Stomach (tissue), 19 donors: Measurements from ENCODE around the gene THOC2. TPM values are rescaled to one million over a fixed set of nuclear protein-coding genes. Genes with fewer than 3 reads are reported as not detected.
"Not testable (repeated sequence)": the region's sequence is repeated elsewhere in the genome, so short reads cannot be mapped to it uniquely, and the experiment has no call there.

ENCODE experiments used
- DNase-seq, 2 donors: peaks; one replicate each; pipeline versions ENCODE4 v3.0.0 to v3.0.0-alpha.2; 2013 to 2019
- H3K27ac ChIP-seq, 5 donors: fragments of 200-600 bp in 4 of 5; sonication (generic) in 4 of 5; one replicate each; pipeline ENCODE4 v1.5.1; 2013 to 2019; ENCODE audit warnings: mild to moderate bottlenecking in 1 of 5, moderate library complexity in 1 of 5
- H3K27me3 ChIP-seq, 3 donors: fragments of 200-600 bp; sonication (generic); one replicate each; pipeline ENCODE4 v1.5.1; 2017 to 2019; ENCODE audit warnings: mixed run types in 1 of 3
- H3K36me3 ChIP-seq, 4 donors: fragments of 200-600 bp; sonication (generic); 1 replicate in 3 of 4; 2 replicates in 1 of 4; pipeline ENCODE4 v1.5.1; 2016 to 2019
- H3K4me1 ChIP-seq, 4 donors: fragments of 200-600 bp; sonication (generic); one replicate each; pipeline ENCODE4 v1.5.1; 2016 to 2019
- H3K4me3 ChIP-seq, 4 donors: fragments of 200-600 bp; sonication (generic) in 3 of 4; one replicate each; pipeline ENCODE4 v1.5.1; 2016 to 2019; ENCODE audit warnings: mild to moderate bottlenecking in 1 of 4
- H3K9me3 ChIP-seq, 4 donors: fragments of 200-600 bp; sonication (generic); one replicate each; pipeline ENCODE4 v1.5.1; 2016 to 2019
- CTCF ChIP-seq, 7 experiments: fragments of 450-650 bp in 4 of 7; fragments of 200-600 bp in 3 of 7; sonication (generic) in 3 of 7; IDR thresholded peaks; one replicate each; pipeline ENCODE4 v1.5.1; 2016 to 2019; ENCODE audit warnings: antibody characterized with exemption in 7 of 7, control low read depth in 2 of 7, mild to moderate bottlenecking in 1 of 7
- EP300 ChIP-seq: sonication (generic); formaldehyde crosslinking; IDR thresholded peaks from one replicate; pipeline ENCODE4 v1.6.1; 2017; ENCODE audit warnings: antibody characterized with exemption
- POLR2A ChIP-seq, 4 donors: fragments of 450-650 bp; IDR thresholded peaks; one replicate each; pipeline ENCODE4 v1.6.1; 2016; ENCODE audit warnings: antibody characterized with exemption in 4 of 4, control low read depth in 2 of 4, mild to moderate bottlenecking in 1 of 4, moderate library complexity in 1 of 4
- POLR2AphosphoS5 ChIP-seq, 3 donors: sonication (generic); formaldehyde crosslinking; IDR thresholded peaks; one replicate each; pipeline ENCODE4 v1.6.1; 2016; ENCODE audit warnings: antibody characterized with exemption in 3 of 3
- WGBS, 5 donors: extraction: QIAGEN DNeasy Blood & Tissue Kit in 3 of 5; methylation state at CpG; one replicate each; pipeline versions ENCODE4 v1.1.5 to v1.1.7; 2013 to 2018; 5-methylcytosine and 5-hydroxymethylcytosine counted together
- intact Hi-C: fragments of 100-400 bp; cut with DNase I; formaldehyde crosslinking; loops from one replicate; pipeline ENCODE4 v1.15.1; 2023; ENCODE audit warnings: low total_unique reads
- long read RNA-seq, 10 donors: transcript quantifications; one replicate each; lab custom pipeline, GENCODE V29; 2026
- polyA plus RNA-seq, 3 donors: library from polyadenylated mRNA; stranded (reverse); fragments of 200-250 nt; gene quantifications; one replicate each; pipeline ENCODE4 v1.2.3, GENCODE V29; 2013
- total RNA-seq, 5 donors: library from RNA; depleted of rRNA; stranded (reverse); fragments of >200 nt; gene quantifications; one replicate each; pipeline versions ENCODE4 v1.1.0 to v1.2.3, GENCODE V29; 2014 to 2016
- donor health status: healthy with polysubstance abuse.
- donor health status: Bipolar disorder and iron deficiency.
- donor health status: healthy.

The THOC2 gene, protein sequence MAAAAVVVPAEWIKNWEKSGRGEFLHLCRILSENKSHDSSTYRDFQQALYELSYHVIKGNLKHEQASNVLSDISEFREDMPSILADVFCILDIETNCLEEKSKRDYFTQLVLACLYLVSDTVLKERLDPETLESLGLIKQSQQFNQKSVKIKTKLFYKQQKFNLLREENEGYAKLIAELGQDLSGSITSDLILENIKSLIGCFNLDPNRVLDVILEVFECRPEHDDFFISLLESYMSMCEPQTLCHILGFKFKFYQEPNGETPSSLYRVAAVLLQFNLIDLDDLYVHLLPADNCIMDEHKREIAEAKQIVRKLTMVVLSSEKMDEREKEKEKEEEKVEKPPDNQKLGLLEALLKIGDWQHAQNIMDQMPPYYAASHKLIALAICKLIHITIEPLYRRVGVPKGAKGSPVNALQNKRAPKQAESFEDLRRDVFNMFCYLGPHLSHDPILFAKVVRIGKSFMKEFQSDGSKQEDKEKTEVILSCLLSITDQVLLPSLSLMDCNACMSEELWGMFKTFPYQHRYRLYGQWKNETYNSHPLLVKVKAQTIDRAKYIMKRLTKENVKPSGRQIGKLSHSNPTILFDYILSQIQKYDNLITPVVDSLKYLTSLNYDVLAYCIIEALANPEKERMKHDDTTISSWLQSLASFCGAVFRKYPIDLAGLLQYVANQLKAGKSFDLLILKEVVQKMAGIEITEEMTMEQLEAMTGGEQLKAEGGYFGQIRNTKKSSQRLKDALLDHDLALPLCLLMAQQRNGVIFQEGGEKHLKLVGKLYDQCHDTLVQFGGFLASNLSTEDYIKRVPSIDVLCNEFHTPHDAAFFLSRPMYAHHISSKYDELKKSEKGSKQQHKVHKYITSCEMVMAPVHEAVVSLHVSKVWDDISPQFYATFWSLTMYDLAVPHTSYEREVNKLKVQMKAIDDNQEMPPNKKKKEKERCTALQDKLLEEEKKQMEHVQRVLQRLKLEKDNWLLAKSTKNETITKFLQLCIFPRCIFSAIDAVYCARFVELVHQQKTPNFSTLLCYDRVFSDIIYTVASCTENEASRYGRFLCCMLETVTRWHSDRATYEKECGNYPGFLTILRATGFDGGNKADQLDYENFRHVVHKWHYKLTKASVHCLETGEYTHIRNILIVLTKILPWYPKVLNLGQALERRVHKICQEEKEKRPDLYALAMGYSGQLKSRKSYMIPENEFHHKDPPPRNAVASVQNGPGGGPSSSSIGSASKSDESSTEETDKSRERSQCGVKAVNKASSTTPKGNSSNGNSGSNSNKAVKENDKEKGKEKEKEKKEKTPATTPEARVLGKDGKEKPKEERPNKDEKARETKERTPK (N-terminal part only)
- total RNA-seq (100 to 1,000 TPM in 4 of 5 donors, 10 to 100 TPM in 1; 57.9 to 217 (median 173) TPM), polyA plus RNA-seq (100 to 1,000 TPM in 1 of 3 donors, 10 to 100 TPM in 2; 17.7 to 155 (median 38.1) TPM)
- long read RNA-seq, donor 1, partial matches to known transcripts, result 0 of 1 reads
- long read RNA-seq, donor 1, other reads (novel, unspliced or antisense), result 0 of 1 reads
- long read RNA-seq, donor 2, partial matches to known transcripts, result 0 of 1 reads
- long read RNA-seq, donor 2, other reads (novel, unspliced or antisense), result 0 of 1 reads
- long read RNA-seq, donor 3, partial matches to known transcripts, result 6 of 8 reads
- long read RNA-seq, donor 3, other reads (novel, unspliced or antisense), result 0 of 8 reads
- long read RNA-seq, donor 4, partial matches to known transcripts, result 0 of 3 reads
- long read RNA-seq, donor 4, other reads (novel, unspliced or antisense), result 0 of 3 reads
- long read RNA-seq, donor 5, transcript THOC2-211 (3 exons, 689 nt), result major isoform, 7 of 17 reads
- long read RNA-seq, donor 5, partial matches to known transcripts, result 6 of 17 reads
- long read RNA-seq, donor 5, other reads (novel, unspliced or antisense), result 0 of 17 reads
- long read RNA-seq, donor 6, partial matches to known transcripts, result 7 of 15 reads
- long read RNA-seq, donor 6, other reads (novel, unspliced or antisense), result 0 of 15 reads
- long read RNA-seq, donor 7, partial matches to known transcripts, result 7 of 13 reads
- long read RNA-seq, donor 7, other reads (novel, unspliced or antisense), result 0 of 13 reads
- long read RNA-seq, donor 8, transcript THOC2-211 (3 exons, 689 nt), result major isoform, 6 of 8 reads
- long read RNA-seq, donor 8, partial matches to known transcripts, result 0 of 8 reads
- long read RNA-seq, donor 8, other reads (novel, unspliced or antisense), result 0 of 8 reads
- long read RNA-seq, donor 9, transcript THOC2-211 (3 exons, 689 nt), result major isoform, 5 of 7 reads
- long read RNA-seq, donor 9, partial matches to known transcripts, result 0 of 7 reads
- long read RNA-seq, donor 9, other reads (novel, unspliced or antisense), result 0 of 7 reads
- long read RNA-seq, donor 10, partial matches to known transcripts, result 0 of 1 reads
- long read RNA-seq, donor 10, other reads (novel, unspliced or antisense), result 0 of 1 reads

DNA sequence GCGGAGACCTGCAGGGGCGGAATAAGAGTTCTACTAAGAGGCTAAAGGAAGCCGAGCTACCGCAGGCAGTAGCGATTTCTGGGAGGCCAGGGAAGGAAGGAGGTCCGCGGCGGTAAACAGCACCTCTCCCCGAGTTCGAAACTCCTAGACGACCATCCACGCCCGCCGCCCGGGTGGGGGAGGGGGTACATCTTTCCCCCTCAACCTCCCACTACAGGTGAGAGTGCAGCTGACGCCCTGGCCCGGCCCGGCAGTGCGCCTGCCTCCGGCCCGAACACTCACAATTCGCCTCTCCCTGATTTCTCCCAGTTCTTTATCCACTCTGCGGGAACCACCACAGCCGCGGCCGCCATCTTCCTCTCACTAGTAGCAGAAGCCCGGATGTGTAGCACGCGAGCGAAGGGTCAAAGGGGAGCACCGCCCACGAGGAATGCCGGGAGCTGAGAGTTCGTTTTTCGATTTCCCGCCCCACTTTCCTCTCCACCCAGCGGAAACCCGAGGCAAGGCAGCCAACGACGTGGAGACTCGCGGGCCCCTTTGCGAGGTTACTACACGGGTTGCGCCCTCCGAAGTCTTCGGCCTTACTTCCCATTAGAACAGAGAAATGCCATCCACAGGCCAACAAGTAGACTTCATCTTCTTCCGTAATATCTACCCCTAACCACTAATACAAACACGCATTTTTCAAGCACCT is at the start of gene THOC2:
TSS of gene THOC2 (minus strand) at position 383 of the 694 bp plus-strand sequence. CDS start at position 353, 30 bp downstream.
- H3K4me1 ChIP-seq, result peaks cover 0 to 28% (median 7%) of the 10 kb centered on the region in 4 donors
- no peaks in the 10 kb centered on the region for H3K27me3 ChIP-seq
- peak within 1 kb of the TSS; percentile 73 to 87 (median 85) for H3K27ac ChIP-seq
- H3K36me3 ChIP-seq, result no peaks in the 10 kb centered on the region
- intact Hi-C loops, result no loop called here
- TF ChIP-seq EP300 (no peak), POLR2A (IDR thresholded peaks at IDR 0.05) (no peak), CTCF (IDR thresholded peaks at IDR 0.05) (peak in 5 of 7 experiments; percentile 17 to 35 (median 18)), POLR2AphosphoS5 (IDR thresholded peaks at IDR 0.05) (peak; percentile 18 to 72 (median 48))
- no peaks in the 10 kb centered on the region for H3K9me3 ChIP-seq
- DNase-seq, result peak; percentile 83 to 95
- H3K4me3 ChIP-seq, result peak within 1 kb of the TSS; percentile 49 to 88 (median 66)
- 1 to 40% (median 4%) methylated on average over 20 to 48 of the region's 49 CpGs for WGBS, 5 donors

DNA sequence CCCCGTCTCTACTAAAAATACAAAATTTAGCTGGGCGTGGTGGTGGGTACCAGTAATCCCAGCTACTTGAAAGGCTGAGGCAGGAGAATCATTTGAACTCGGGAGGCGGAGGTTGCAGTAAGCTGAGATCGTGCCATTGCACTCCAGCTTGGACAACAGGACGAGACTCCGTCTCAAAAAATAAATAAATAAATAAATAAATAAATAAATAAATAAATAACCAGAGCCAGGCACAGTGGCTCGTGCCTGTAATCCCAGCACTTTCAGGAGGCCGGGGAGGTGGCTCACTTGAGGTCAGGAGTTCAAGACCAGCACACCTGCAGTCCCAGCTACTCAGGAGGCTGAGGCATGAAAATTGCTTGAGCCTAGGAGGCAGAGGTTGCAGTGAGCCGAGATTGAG is 48.9 kb upstream of the THOC2 start:
- not testable (repeated sequence) for DNase-seq, H3K36me3 ChIP-seq
- 72 to 94% (median 88%) methylated on average over 9 to 10 of the region's 10 CpGs for WGBS, 5 donors

GRCh38 chrX:123779908-123780396 is 47.1 kb upstream of the THOC2 start:
- H3K27ac ChIP-seq, result peak overlapping the region in 4 of 5 donors; percentile 22 to 76 (median 55)
- no peaks in the 10 kb centered on the region for H3K9me3 ChIP-seq
- no peaks in the 10 kb centered on the region for H3K27me3 ChIP-seq
- H3K4me1 ChIP-seq, result peaks cover 0 to 4% (median 0%) of the 10 kb centered on the region in 4 donors
- H3K4me3 ChIP-seq, result no peak overlapping the region
- intact Hi-C loops, result no loop called here
- WGBS, 5 donors, result 5 to 21% (median 17%) methylated on average over 1 of the region's 1 CpG
- peak in 1 of 2 donors; percentile 66 for DNase-seq
- TF ChIP-seq POLR2A (IDR thresholded peaks at IDR 0.05), result no peak
- no peak for TF ChIP-seq EP300
- TF ChIP-seq CTCF (IDR thresholded peaks at IDR 0.05), result no peak
- peak in 1 of 3 donors; percentile 47 for TF ChIP-seq POLR2AphosphoS5 (IDR thresholded peaks at IDR 0.05)
- no peaks in the 10 kb centered on the region for H3K36me3 ChIP-seq

More for the DNA sequence above, 48.9 kb upstream of the THOC2 start:
- H3K27me3 ChIP-seq, H3K4me1 ChIP-seq, H3K27ac ChIP-seq, H3K9me3 ChIP-seq, H3K4me3 ChIP-seq, intact Hi-C loops: not testable (repeated sequence)
